GM12891 (cell line): ENCODE measurements around the gene SSTR5.

Source experiments
- PAX5 ChIP-seq: IDR thresholded peaks from 2 replicates; pipeline ENCODE4 v1.6.1; 2011; ENCODE audit warnings: low read length, moderate library complexity, mild to moderate bottlenecking; ENCODE audit not compliant: insufficient read depth, severe bottlenecking
- POLR2A ChIP-seq: IDR thresholded peaks from 2 replicates; pipeline ENCODE4 v1.6.1; 2011; ENCODE audit warnings: low read depth, low read length, control low read depth
- POLR2AphosphoS5 ChIP-seq: IDR thresholded peaks from 2 replicates; pipeline ENCODE4 v1.6.1; 2011; ENCODE audit warnings: low read depth, low read length, control low read depth
- POU2F2 ChIP-seq: IDR thresholded peaks from 2 replicates; pipeline ENCODE4 v1.6.1; 2011; ENCODE audit warnings: low read depth, mild to moderate bottlenecking, control low read depth, low read length, moderate library complexity
- SPI1 ChIP-seq: IDR thresholded peaks from 2 replicates; pipeline ENCODE4 v1.6.1; 2011; ENCODE audit warnings: low read depth, low read length, control low read depth
- TAF1 ChIP-seq: IDR thresholded peaks from 2 replicates; pipeline ENCODE4 v1.6.1; 2011; ENCODE audit warnings: low read depth, low read length, control low read depth

DNA sequence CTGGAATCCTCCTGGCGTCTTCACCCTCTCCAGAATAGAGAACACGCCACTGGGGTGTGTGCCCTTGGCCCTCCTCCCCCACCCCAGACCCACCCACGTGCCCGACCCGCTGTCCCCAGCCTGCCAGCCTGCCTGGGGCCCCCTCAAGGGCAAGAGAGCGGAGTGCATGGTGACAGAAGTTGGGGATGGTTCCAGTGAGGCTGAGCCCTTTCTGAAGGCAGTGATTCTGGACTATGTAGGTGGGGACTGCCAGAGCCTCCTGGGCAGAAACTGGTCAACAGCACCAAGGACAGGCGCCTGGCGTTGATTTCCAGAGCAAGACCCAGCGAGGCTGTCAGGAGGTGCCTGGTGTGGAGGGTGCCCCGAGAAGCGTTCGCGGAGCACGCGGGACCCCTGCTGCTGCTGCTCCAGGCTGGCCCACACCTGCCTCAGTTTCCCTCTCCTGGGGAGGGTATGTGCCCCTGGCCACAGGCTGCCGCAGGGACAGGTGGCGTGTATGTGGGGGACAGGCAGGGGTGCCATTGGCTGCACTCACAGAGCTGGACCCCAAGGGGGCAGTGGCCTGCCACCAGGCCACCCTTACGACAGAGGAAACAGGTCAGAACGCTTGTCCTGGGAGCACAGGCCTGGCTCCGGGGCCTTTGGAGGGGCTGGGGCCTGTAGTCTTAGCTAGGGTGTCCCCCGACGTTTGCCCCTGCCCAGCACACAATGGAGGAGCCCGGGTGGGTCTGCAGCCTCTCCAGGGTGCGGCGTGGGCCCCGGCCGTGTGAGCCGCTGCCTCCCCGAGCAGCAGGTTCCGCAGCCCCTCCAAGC lies 1.2 kb downstream of the SSTR5 start:
- TF ChIP-seq SPI1 (no peak), TAF1 (no peak), POLR2AphosphoS5 (no peak), POLR2A (no peak), POU2F2 (no peak), PAX5 (no peak)
